ENCODE measurements around the gene ARHGAP22. TPM values are rescaled to one million over a fixed set of nuclear protein-coding genes. Genes with fewer than 3 reads are reported as not detected.

The ARHGAP22 gene
- total and polyA plus RNA-seq, 4 donors: 0.23 to 2.3 (median 0.54) TPM

GRCh38 chr10:48614481-48615390 lies 9.9 kb upstream of the ARHGAP22 start:
- TF ChIP-seq, protein P1, sequence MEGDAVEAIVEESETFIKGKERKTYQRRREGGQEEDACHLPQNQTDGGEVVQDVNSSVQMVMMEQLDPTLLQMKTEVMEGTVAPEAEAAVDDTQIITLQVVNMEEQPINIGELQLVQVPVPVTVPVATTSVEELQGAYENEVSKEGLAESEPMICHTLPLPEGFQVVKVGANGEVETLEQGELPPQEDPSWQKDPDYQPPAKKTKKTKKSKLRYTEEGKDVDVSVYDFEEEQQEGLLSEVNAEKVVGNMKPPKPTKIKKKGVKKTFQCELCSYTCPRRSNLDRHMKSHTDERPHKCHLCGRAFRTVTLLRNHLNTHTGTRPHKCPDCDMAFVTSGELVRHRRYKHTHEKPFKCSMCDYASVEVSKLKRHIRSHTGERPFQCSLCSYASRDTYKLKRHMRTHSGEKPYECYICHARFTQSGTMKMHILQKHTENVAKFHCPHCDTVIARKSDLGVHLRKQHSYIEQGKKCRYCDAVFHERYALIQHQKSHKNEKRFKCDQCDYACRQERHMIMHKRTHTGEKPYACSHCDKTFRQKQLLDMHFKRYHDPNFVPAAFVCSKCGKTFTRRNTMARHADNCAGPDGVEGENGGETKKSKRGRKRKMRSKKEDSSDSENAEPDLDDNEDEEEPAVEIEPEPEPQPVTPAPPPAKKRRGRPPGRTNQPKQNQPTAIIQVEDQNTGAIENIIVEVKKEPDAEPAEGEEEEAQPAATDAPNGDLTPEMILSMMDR (IDR thresholded peaks at IDR 0.05; ENCODE audit: low read depth, low read length, missing input control): peak; percentile 23
- no peak for TF ChIP-seq GABPA (IDR thresholded peaks at IDR 0.05 in 1 of 2, conservative IDR thresholded peaks at IDR 0.05 in 1 of 2)
- H3K36me3 ChIP-seq (ENCODE audit: control insufficient read depth in 4 of 4, insufficient read depth in 3 of 4, low read depth in 1 of 4, low read length in 3 of 4): no peaks in the 10 kb centered on the region
- WGBS: 49% methylated on average over 2 of the region's 2 CpGs

GRCh38 chr10:48613016-48613415 lies 8.1 kb upstream of the ARHGAP22 start:
- peak; percentile 3 for DNase-seq (ENCODE audit: low spot score)
- Histone ChIP-seq H3K9ac (ENCODE audit: low read depth in 1 of 2, low read length in 2 of 2) (no peak overlapping the region), H3K4me3 (ENCODE audit: low read depth in 1 of 3, low read length in 3 of 3) (no peak overlapping the region), H3K27me3 (ENCODE audit: control insufficient read depth in 4 of 4, insufficient read depth in 4 of 4, low read length in 3 of 4) (peaks cover 0 to 2% (median 0%) of the 10 kb centered on the region in 4 donors), H3K36me3 (ENCODE audit: control insufficient read depth in 4 of 4, insufficient read depth in 3 of 4, low read depth in 1 of 4, low read length in 3 of 4) (no peaks in the 10 kb centered on the region), H3K27ac (ENCODE audit: low read depth in 1 of 2, low read length in 2 of 2) (no peak overlapping the region), H3K9me3 (ENCODE audit: control insufficient read depth in 4 of 4, low read length in 3 of 4) (peaks cover 0 to 4% (median 0%) of the 10 kb centered on the region in 4 donors), H3K4me1 (ENCODE audit: control insufficient read depth in 4 of 4, insufficient read depth in 4 of 4, low read length in 3 of 4) (no peaks in the 10 kb centered on the region)
- WGBS: 86% methylated on average over 2 of the region's 2 CpGs
- TF ChIP-seq JUND (IDR thresholded peaks at IDR 0.05) (no peak), HNF4A (conservative IDR thresholded peaks at IDR 0.05) (no peak), TAF1 (conservative IDR thresholded peaks at IDR 0.05) (no peak), RXRA (IDR thresholded peaks at IDR 0.05) (no peak), YY1 (IDR thresholded peaks at IDR 0.05) (no peak), EGR1 (IDR thresholded peaks at IDR 0.05; ENCODE audit: low read depth in 2 of 2) (no peak), MAX (IDR thresholded peaks at IDR 0.05) (no peak), NR2F2 (IDR thresholded peaks at IDR 0.05) (no peak), FOXA2 (IDR thresholded peaks at IDR 0.05) (no peak), GABPA (IDR thresholded peaks at IDR 0.05 in 1 of 2, conservative IDR thresholded peaks at IDR 0.05 in 1 of 2) (no peak), SP1 (IDR thresholded peaks at IDR 0.05) (no peak), FOXA1 (IDR thresholded peaks at IDR 0.05) (no peak), REST (IDR thresholded peaks at IDR 0.05) (no peak), RAD21 (IDR thresholded peaks at IDR 0.05) (no peak)
- TF ChIP-seq, protein P2, sequence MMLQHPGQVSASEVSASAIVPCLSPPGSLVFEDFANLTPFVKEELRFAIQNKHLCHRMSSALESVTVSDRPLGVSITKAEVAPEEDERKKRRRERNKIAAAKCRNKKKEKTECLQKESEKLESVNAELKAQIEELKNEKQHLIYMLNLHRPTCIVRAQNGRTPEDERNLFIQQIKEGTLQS (IDR thresholded peaks at IDR 0.05): no peak
- TF ChIP-seq, protein P1 (IDR thresholded peaks at IDR 0.05; ENCODE audit: low read depth, low read length, missing input control): no peak

More at GRCh38 chr10:48614481-48615390, 9.9 kb upstream of the ARHGAP22 start:
- H3K27me3 ChIP-seq (ENCODE audit: control insufficient read depth in 4 of 4, insufficient read depth in 4 of 4, low read length in 3 of 4): peaks cover 0 to 2% (median 0%) of the 10 kb centered on the region in 4 donors
- H3K9ac ChIP-seq (ENCODE audit: low read depth in 1 of 2, low read length in 2 of 2): no peak overlapping the region
- no peak overlapping the region for H3K27ac ChIP-seq (ENCODE audit: low read depth in 1 of 2, low read length in 2 of 2)
- peaks cover 0 to 4% (median 0%) of the 10 kb centered on the region in 4 donors for H3K9me3 ChIP-seq (ENCODE audit: control insufficient read depth in 4 of 4, low read length in 3 of 4)
- DNase-seq (ENCODE audit: low spot score): no peak
- no peaks in the 10 kb centered on the region for H3K4me1 ChIP-seq (ENCODE audit: control insufficient read depth in 4 of 4, insufficient read depth in 4 of 4, low read length in 3 of 4)
- H3K4me3 ChIP-seq (ENCODE audit: low read depth in 1 of 3, low read length in 3 of 3): no peak overlapping the region
